ENCODE measurements around the gene ACO2.
A peak's percentile ranks its signal among the peaks of the same experiment; 100 is the strongest.
"Not testable (repeated sequence)": the region's sequence is repeated elsewhere in the genome, so short reads cannot be mapped to it uniquely, and the experiment has no call there.

ACO2 gene

GRCh38 chr22:41448189-41448808 lies 20.6 kb upstream of the ACO2 start:
- peak; percentile 100 for DNase-seq (ENCODE audit: low read depth)

- no peak for DNase-seq (ENCODE audit: low read depth)
Measured at GRCh38 chr22:41458161-41458728, 10.7 kb upstream of the ACO2 start.

- no peak for DNase-seq (ENCODE audit: low read depth)
Measured at GRCh38 chr22:41459431-41459830, 9.5 kb upstream of the ACO2 start.

GRCh38 chr22:41460071-41460470 lies 8.8 kb upstream of the ACO2 start:
- DNase-seq (ENCODE audit: low read depth) = not testable (repeated sequence)

- no peak for DNase-seq (ENCODE audit: low read depth)
Measured at GRCh38 chr22:41461901-41462300, 7.0 kb upstream of the ACO2 start.

- DNase-seq (ENCODE audit: low read depth) = no peak
Measured at GRCh38 chr22:41469218-41469851, 418 bp downstream of the ACO2 start.

GRCh38 chr22:41470886-41471285 lies 2.0 kb downstream of the ACO2 start:
- DNase-seq (ENCODE audit: low read depth) = no peak

- no peak for DNase-seq (ENCODE audit: low read depth)
Measured at GRCh38 chr22:41471568-41471967, 2.7 kb downstream of the ACO2 start.

- DNase-seq (ENCODE audit: low read depth) = no peak
Measured at GRCh38 chr22:41474872-41475451, 6.0 kb downstream of the ACO2 start.

GRCh38 chr22:41478473-41478872 lies 9.6 kb downstream of the ACO2 start:
- DNase-seq (ENCODE audit: low read depth) = no peak

- peak; percentile 71 for DNase-seq (ENCODE audit: low read depth)
Measured at GRCh38 chr22:41478891-41479521, 10.1 kb downstream of the ACO2 start.

- DNase-seq (ENCODE audit: low read depth) = peak; percentile 49
Measured at GRCh38 chr22:41479671-41480396, 10.9 kb downstream of the ACO2 start.

GRCh38 chr22:41480397-41480735 lies 11.4 kb downstream of the ACO2 start:
- peak; percentile 94 for DNase-seq (ENCODE audit: low read depth)

- no peak for DNase-seq (ENCODE audit: low read depth)
Measured at GRCh38 chr22:41481131-41481830, 12.4 kb downstream of the ACO2 start.

- no peak for DNase-seq (ENCODE audit: low read depth)
Measured at GRCh38 chr22:41481925-41482318, 13.0 kb downstream of the ACO2 start.

GRCh38 chr22:41482319-41482935 lies 13.5 kb downstream of the ACO2 start:
- DNase-seq (ENCODE audit: low read depth) = peak; percentile 69

- no peak for DNase-seq (ENCODE audit: low read depth)
Measured at GRCh38 chr22:41485033-41485432, 16.1 kb downstream of the ACO2 start.

- DNase-seq (ENCODE audit: low read depth) = no peak
Measured at GRCh38 chr22:41487037-41487935, 18.4 kb downstream of the ACO2 start.

GRCh38 chr22:41488076-41488475 lies 19.2 kb downstream of the ACO2 start:
- DNase-seq (ENCODE audit: low read depth) = no peak

Measured in iris pigment epithelial cell (primary cell).